ENCODE data around the gene UROS.

- TF ChIP-seq, protein P1, sequence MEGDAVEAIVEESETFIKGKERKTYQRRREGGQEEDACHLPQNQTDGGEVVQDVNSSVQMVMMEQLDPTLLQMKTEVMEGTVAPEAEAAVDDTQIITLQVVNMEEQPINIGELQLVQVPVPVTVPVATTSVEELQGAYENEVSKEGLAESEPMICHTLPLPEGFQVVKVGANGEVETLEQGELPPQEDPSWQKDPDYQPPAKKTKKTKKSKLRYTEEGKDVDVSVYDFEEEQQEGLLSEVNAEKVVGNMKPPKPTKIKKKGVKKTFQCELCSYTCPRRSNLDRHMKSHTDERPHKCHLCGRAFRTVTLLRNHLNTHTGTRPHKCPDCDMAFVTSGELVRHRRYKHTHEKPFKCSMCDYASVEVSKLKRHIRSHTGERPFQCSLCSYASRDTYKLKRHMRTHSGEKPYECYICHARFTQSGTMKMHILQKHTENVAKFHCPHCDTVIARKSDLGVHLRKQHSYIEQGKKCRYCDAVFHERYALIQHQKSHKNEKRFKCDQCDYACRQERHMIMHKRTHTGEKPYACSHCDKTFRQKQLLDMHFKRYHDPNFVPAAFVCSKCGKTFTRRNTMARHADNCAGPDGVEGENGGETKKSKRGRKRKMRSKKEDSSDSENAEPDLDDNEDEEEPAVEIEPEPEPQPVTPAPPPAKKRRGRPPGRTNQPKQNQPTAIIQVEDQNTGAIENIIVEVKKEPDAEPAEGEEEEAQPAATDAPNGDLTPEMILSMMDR (IDR thresholded peaks at IDR 0.05) = no peak
- TF ChIP-seq POLR2A (IDR thresholded peaks at IDR 0.05) (no peak), EP300 (IDR thresholded peaks at IDR 0.05; ENCODE audit: low read depth) (no peak)
Measured at GRCh38 chr10:125770844-125771243, 52.2 kb downstream of the UROS start.

Measured in transverse colon (tissue), 3 donors.